ENCODE results near the gene RUNX3.
"Not testable (repeated sequence)": the region's sequence is repeated elsewhere in the genome, so short reads cannot be mapped to it uniquely, and the experiment has no call there.

The RUNX3 gene

GRCh38 chr1:24930260-24931145 is at the start of gene RUNX3:
Gene RUNX3, minus strand, starts transcription at chr1:24930276. Its CDS starts 408 bp downstream, at chr1:24929868.
- DNase-seq (ENCODE audit: low spot score): peak; percentile 99

GRCh38 chr1:24979232-24979631 is 49.2 kb upstream of the RUNX3 start:
- DNase-seq (ENCODE audit: low spot score): not testable (repeated sequence)

More at GRCh38 chr1:24930260-24931145, at the start of gene RUNX3:
- peak; percentile 32 for TF ChIP-seq CTCF (IDR thresholded peaks at IDR 0.05; ENCODE audit: extremely low read depth, missing control alignments)

- TF ChIP-seq CTCF (IDR thresholded peaks at IDR 0.05; ENCODE audit: extremely low read depth, missing control alignments): no peak
- no peak for DNase-seq (ENCODE audit: low spot score)
Observed at GRCh38 chr1:24978383-24979032, 48.4 kb upstream of the RUNX3 start.

- TF ChIP-seq CTCF (IDR thresholded peaks at IDR 0.05; ENCODE audit: extremely low read depth, missing control alignments): no peak
- DNase-seq (ENCODE audit: low spot score): no peak
Observed at GRCh38 chr1:24975391-24975790, 45.3 kb upstream of the RUNX3 start.

GRCh38 chr1:24973315-24973714 is 43.2 kb upstream of the RUNX3 start:
- no peak for DNase-seq (ENCODE audit: low spot score)
- no peak for TF ChIP-seq CTCF (IDR thresholded peaks at IDR 0.05; ENCODE audit: extremely low read depth, missing control alignments)

GRCh38 chr1:24972915-24973242 is 42.8 kb upstream of the RUNX3 start:
- DNase-seq (ENCODE audit: low spot score): no peak
- TF ChIP-seq CTCF (IDR thresholded peaks at IDR 0.05; ENCODE audit: extremely low read depth, missing control alignments): no peak

- no peak for DNase-seq (ENCODE audit: low spot score)
- TF ChIP-seq CTCF (IDR thresholded peaks at IDR 0.05; ENCODE audit: extremely low read depth, missing control alignments): no peak
Observed at GRCh38 chr1:24972221-24972914, 42.3 kb upstream of the RUNX3 start.
